Activated naive CD4-positive, alpha-beta T cell treated with anti-CD3 and anti-CD28 coated beads, Interleukin-2, amount 50 U/mL, for 24 hours (primary cell): ENCODE measurements around the gene ALX4.

ENCODE experiments used
- H3K27ac Mint-ChIP-seq: one replicate; pipeline ENCODE4 v1.8.0; 2021; ENCODE audit warnings: mild to moderate bottlenecking, mixed read lengths
- H3K27me3 Mint-ChIP-seq: one replicate; pipeline ENCODE4 v1.8.0; 2021; ENCODE audit warnings: mixed read lengths
- H3K36me3 Mint-ChIP-seq: one replicate; pipeline ENCODE4 v1.8.0; 2021; ENCODE audit warnings: mixed read lengths
- H3K4me1 Mint-ChIP-seq: one replicate; pipeline ENCODE4 v1.8.0; 2021; ENCODE audit warnings: mixed read lengths
- H3K4me3 Mint-ChIP-seq: one replicate; pipeline ENCODE4 v1.8.0; 2021; ENCODE audit warnings: mild to moderate bottlenecking, mixed read lengths
- H3K9me3 Mint-ChIP-seq: one replicate; pipeline ENCODE4 v1.8.0; 2021; ENCODE audit warnings: mixed read lengths

ALX4 gene

DNA sequence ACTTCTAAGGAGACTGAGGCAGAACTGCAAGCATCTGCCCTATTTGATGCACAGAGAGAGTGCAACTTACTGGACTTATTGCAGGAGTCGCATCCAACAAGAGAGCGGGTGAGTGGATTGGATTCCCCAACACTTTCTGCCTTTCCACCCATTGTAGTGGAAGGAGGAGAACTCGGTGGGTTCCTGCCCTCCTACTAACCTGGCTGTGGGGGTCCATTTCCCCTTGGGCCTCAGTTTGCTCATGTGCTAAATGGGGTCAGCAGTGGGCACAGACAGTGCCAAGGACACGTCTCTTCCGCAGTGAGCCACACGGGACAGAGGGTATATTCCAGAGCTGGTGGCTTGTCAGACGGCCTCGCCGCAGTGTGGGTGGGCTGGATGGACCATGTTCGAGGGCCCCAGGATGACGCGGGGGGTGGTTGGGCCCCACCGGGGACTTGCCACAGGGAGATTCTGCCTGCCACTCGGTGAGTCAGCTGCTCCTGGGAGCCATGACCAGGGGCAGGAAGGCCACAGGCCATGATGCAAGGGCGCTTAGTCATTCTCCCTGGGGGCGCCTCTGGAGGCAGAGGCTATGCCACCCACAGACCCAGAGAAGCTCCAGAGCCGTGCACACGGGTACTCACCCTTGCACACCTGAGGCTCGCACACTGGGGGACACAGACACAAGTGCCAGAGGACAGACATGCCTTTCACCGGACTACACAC is 8.2 kb downstream of the ALX4 start:
- no peak overlapping the region for H3K27ac Mint-ChIP-seq
- H3K4me3 Mint-ChIP-seq, result no peak overlapping the region
- peaks cover 28% of the 10 kb centered on the region for H3K4me1 Mint-ChIP-seq
- peaks cover 45% of the 10 kb centered on the region for H3K27me3 Mint-ChIP-seq
- H3K36me3 Mint-ChIP-seq, result no peaks in the 10 kb centered on the region
- no peaks in the 10 kb centered on the region for H3K9me3 Mint-ChIP-seq

GRCh38 chr11:44300844-44301563 is 8.9 kb downstream of the ALX4 start:
- H3K4me1 Mint-ChIP-seq, result peaks cover 23% of the 10 kb centered on the region
- no peak overlapping the region for H3K4me3 Mint-ChIP-seq
- H3K36me3 Mint-ChIP-seq, result no peaks in the 10 kb centered on the region
- H3K9me3 Mint-ChIP-seq, result no peaks in the 10 kb centered on the region
- peaks cover 40% of the 10 kb centered on the region for H3K27me3 Mint-ChIP-seq
- H3K27ac Mint-ChIP-seq, result no peak overlapping the region

DNA sequence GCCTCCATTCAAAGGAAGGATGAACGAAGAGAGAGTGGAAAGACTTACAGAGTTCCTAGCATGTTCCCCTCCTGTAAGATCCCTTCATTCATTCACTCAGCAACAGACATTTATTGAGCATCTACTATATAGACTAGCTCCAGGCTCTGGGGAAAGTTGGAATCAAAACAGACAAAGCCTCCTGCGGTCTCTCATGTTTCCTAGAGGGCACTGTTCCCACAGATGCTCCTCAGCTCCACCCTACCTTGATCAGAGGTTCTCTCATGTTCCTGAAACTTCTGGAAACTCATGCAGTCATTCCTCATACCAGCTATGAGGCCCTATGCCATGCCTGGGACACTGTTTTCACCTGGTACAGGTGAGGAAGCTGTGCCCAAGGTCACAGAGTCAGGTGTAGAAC is 11.1 kb downstream of the ALX4 start:
- H3K9me3 Mint-ChIP-seq, result no peaks in the 10 kb centered on the region
- no peak overlapping the region for H3K4me3 Mint-ChIP-seq
- peaks cover 5% of the 10 kb centered on the region for H3K4me1 Mint-ChIP-seq
- H3K27ac Mint-ChIP-seq, result no peak overlapping the region
- peaks cover 27% of the 10 kb centered on the region for H3K27me3 Mint-ChIP-seq
- H3K36me3 Mint-ChIP-seq, result no peaks in the 10 kb centered on the region

GRCh38 chr11:44290208-44290607 is 19.7 kb downstream of the ALX4 start:
- Mint-ChIP-seq H3K4me1 (no peaks in the 10 kb centered on the region), H3K4me3 (no peak overlapping the region), H3K36me3 (no peaks in the 10 kb centered on the region), H3K9me3 (no peaks in the 10 kb centered on the region), H3K27me3 (peaks cover 2% of the 10 kb centered on the region), H3K27ac (no peak overlapping the region)

- no peaks in the 10 kb centered on the region for H3K4me1 Mint-ChIP-seq
- H3K27ac Mint-ChIP-seq, result no peak overlapping the region
- H3K27me3 Mint-ChIP-seq, result peaks cover 1% of the 10 kb centered on the region
- H3K4me3 Mint-ChIP-seq, result no peak overlapping the region
- no peaks in the 10 kb centered on the region for H3K9me3 Mint-ChIP-seq
- no peaks in the 10 kb centered on the region for H3K36me3 Mint-ChIP-seq
These were observed 21.8 kb downstream of the ALX4 start for GRCh38 chr11:44288133-44288526.

- H3K4me1 Mint-ChIP-seq, result no peaks in the 10 kb centered on the region
- H3K9me3 Mint-ChIP-seq, result no peaks in the 10 kb centered on the region
- no peaks in the 10 kb centered on the region for H3K36me3 Mint-ChIP-seq
- peaks cover 1% of the 10 kb centered on the region for H3K27me3 Mint-ChIP-seq
- no peak overlapping the region for H3K4me3 Mint-ChIP-seq
- H3K27ac Mint-ChIP-seq, result no peak overlapping the region
These were observed 23.0 kb downstream of the ALX4 start for GRCh38 chr11:44286911-44287310.

DNA sequence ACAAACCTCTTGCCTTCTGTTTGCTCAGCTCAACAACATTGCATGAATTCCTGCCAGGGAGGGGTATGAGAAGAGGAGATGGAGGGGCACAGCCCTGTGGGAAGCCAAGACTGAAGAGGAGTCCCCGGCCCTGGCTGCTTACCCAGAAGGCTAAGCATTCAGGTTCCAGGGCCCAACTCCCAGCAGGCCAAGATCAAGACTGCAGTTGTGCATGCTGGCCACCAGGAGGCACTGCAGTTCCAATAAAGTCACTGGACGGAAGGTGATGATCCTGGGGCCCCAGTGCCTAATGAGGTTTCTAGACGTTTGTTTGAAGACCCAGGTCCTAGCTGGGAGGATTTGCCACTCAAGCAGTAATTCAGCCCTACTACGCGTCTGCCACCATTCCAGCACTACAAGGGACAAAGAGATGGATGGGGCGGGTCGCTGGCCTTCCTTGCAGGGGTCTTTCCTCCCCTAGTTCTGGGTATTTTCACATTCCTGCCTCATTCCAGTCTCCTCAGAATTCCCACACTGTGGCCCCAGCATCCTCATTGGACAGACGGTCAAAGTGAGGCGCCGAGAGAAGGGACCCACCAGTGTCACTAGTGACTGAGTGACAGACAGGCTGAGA is 23.6 kb downstream of the ALX4 start:
- Mint-ChIP-seq H3K4me1 (no peaks in the 10 kb centered on the region), H3K27ac (no peak overlapping the region), H3K36me3 (no peaks in the 10 kb centered on the region), H3K27me3 (peaks cover 1% of the 10 kb centered on the region), H3K9me3 (no peaks in the 10 kb centered on the region), H3K4me3 (no peak overlapping the region)

DNA sequence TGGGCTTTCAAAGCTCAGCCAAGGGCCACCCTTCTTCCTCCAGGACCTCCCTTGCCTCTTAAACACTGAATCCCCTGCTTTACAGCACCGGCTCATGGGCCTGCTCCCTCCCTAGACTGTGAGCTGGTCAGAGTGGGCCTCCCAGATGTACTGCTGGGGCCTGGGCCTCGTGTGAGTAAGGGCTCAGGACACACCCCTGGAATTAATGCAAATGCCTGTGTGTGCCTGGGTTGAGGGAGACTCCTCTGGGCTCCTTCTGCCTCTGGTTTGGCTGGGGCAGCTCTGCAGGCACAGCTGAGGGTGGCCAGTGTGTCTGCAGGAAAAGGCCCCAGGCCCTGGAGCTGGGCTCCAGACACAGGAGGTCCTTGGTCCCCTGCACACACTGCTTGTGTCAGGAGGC is 24.2 kb downstream of the ALX4 start:
- Mint-ChIP-seq H3K4me3 (no peak overlapping the region), H3K27me3 (peaks cover 1% of the 10 kb centered on the region), H3K36me3 (no peaks in the 10 kb centered on the region)

DNA sequence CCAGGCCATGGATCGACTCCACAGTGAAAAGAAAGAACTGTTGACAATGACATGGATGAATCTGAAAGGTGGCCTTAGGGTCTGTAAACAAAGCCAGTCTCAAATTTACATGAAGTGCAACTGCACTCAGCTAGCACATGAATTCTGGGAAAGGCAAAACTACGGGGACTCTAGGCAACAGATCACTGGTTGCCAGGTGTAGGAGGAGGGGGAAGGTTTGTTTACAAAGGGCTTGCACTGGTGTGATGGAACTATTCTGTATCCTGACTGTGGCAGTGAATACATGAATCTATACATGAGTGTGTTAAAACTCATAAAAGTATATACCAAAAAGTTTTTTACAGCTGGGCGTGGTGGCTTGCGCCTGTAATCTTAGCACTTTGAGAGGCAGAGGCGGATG is 27.3 kb downstream of the ALX4 start:
- Mint-ChIP-seq H3K27me3 (peaks cover 1% of the 10 kb centered on the region), H3K36me3 (no peaks in the 10 kb centered on the region), H3K4me1 (no peaks in the 10 kb centered on the region), H3K9me3 (no peaks in the 10 kb centered on the region), H3K4me3 (no peak overlapping the region), H3K27ac (no peak overlapping the region)

More for the DNA sequence above, 24.2 kb downstream of the ALX4 start:
- Mint-ChIP-seq H3K27ac (no peak overlapping the region), H3K4me1 (no peaks in the 10 kb centered on the region), H3K9me3 (no peaks in the 10 kb centered on the region)

DNA sequence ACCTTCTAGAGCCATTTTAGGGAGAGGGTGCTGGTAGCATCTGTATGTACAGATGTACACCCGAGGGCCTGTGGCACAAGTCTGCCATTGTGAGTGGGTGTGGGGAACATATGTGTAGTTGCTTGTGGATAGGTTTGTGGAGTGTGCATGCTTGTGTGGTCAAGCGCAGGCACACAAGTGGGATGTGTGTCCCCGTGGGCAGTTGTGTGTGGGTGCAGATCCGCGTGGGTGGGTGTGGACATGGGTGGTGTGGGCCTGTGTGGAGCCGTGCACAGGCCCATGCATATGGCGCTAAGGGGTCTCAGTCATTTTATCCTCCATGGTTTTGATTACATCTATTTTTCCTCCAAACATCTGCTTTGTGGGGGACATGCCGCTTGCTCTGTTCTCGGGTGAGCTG is 28.8 kb downstream of the ALX4 start:
- Mint-ChIP-seq H3K36me3 (no peaks in the 10 kb centered on the region), H3K9me3 (no peaks in the 10 kb centered on the region), H3K4me3 (no peak overlapping the region), H3K4me1 (no peaks in the 10 kb centered on the region), H3K27ac (no peak overlapping the region), H3K27me3 (peaks cover 1% of the 10 kb centered on the region)

GRCh38 chr11:44280257-44280656 is 29.7 kb downstream of the ALX4 start:
- H3K27ac Mint-ChIP-seq, result no peak overlapping the region
- H3K4me1 Mint-ChIP-seq, result no peaks in the 10 kb centered on the region
- H3K4me3 Mint-ChIP-seq, result no peak overlapping the region
- peaks cover 1% of the 10 kb centered on the region for H3K27me3 Mint-ChIP-seq
- no peaks in the 10 kb centered on the region for H3K36me3 Mint-ChIP-seq
- H3K9me3 Mint-ChIP-seq, result no peaks in the 10 kb centered on the region

GRCh38 chr11:44279483-44279882 is 30.5 kb downstream of the ALX4 start:
- no peaks in the 10 kb centered on the region for H3K4me1 Mint-ChIP-seq
- no peak overlapping the region for H3K4me3 Mint-ChIP-seq
- no peak overlapping the region for H3K27ac Mint-ChIP-seq
- H3K36me3 Mint-ChIP-seq, result no peaks in the 10 kb centered on the region
- H3K27me3 Mint-ChIP-seq, result no peaks in the 10 kb centered on the region
- H3K9me3 Mint-ChIP-seq, result no peaks in the 10 kb centered on the region

GRCh38 chr11:44277196-44278090 is 32.5 kb downstream of the ALX4 start:
- Mint-ChIP-seq H3K4me1 (no peaks in the 10 kb centered on the region), H3K27ac (no peak overlapping the region), H3K36me3 (no peaks in the 10 kb centered on the region), H3K4me3 (no peak overlapping the region), H3K9me3 (no peaks in the 10 kb centered on the region), H3K27me3 (no peaks in the 10 kb centered on the region)

GRCh38 chr11:44275961-44276550 is 33.9 kb downstream of the ALX4 start:
- Mint-ChIP-seq H3K4me3 (no peak overlapping the region), H3K4me1 (no peaks in the 10 kb centered on the region), H3K27ac (no peak overlapping the region), H3K36me3 (no peaks in the 10 kb centered on the region), H3K9me3 (no peaks in the 10 kb centered on the region), H3K27me3 (no peaks in the 10 kb centered on the region)

DNA sequence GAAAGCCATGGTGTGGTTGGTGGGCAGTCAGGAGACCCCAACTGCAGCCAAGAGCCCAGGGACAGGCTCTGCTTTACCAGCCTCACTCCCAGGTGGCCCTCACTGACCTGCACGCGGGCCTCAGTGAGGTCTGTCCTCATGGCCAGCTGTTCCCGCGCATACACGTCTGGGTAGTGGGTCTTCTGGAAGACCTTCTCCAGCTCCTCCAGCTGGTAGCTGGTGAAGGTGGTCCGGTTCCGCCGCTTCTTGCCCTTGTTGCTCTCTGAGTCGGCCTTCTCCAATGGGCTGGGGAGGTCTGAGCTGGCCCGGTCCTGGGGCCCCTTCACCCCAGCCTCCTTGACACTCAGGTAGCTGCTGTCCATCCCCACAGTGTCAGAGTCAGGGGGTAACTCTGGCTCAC is 34.7 kb downstream of the ALX4 start:
- H3K4me3 Mint-ChIP-seq, result no peak overlapping the region
- H3K27ac Mint-ChIP-seq, result no peak overlapping the region
- no peaks in the 10 kb centered on the region for H3K9me3 Mint-ChIP-seq
- no peaks in the 10 kb centered on the region for H3K36me3 Mint-ChIP-seq
- H3K27me3 Mint-ChIP-seq, result no peaks in the 10 kb centered on the region
- H3K4me1 Mint-ChIP-seq, result no peaks in the 10 kb centered on the region
